SK-N-SH (cell line): ENCODE results near the gene F2RL2. TPM values are rescaled to one million over a fixed set of nuclear protein-coding genes. Genes with fewer than 3 reads are reported as not detected.

Experiments used
- CTCF ChIA-PET: fragments of 300-600, 350-600 bp; formaldehyde crosslinking; extraction: SDS; loops from one replicate; lab custom pipeline; 2021; lab: Yijun Ruan, JAX
- POLR2A ChIA-PET: fragments of 350-600 bp; sonication (Branson Sonifier 250); formaldehyde crosslinking; extraction: SDS; loops from one replicate; lab custom pipeline; 2020; ENCODE audit warnings: antibody characterized with exemption, inconsistent platforms; lab: Yijun Ruan, JAX
- DNase-seq: peaks from one replicate; pipeline ENCODE4 v3.0.0; 2012
- H2AFZ ChIP-seq: fragments of 200-600 bp; sonication (generic); 2 replicates; pipeline ENCODE4 v1.8.1; 2016; ENCODE audit warnings: antibody characterized with exemption, mild to moderate bottlenecking, low read depth
- H3F3A ChIP-seq: fragments of 200-600 bp; sonication (generic); replicated peaks from 2 replicates; pipeline ENCODE3; 2016; ENCODE audit warnings: antibody characterized with exemption, mild to moderate bottlenecking; ENCODE audit not compliant: insufficient read depth
- H3K27ac ChIP-seq, 2 experiments: fragments of 200-500 bp in 1 of 2; fragments of 200-600 bp in 1 of 2; sonication (Bioruptor generic) in 1 of 2; sonication (generic), shearing (Covaris generic) in 1 of 2; 2 replicates each; pipeline versions ENCODE4 v1.5.1 to v1.6.1; 2014 to 2016; ENCODE audit warnings: low read depth in 2 of 2, inconsistent platforms in 1 of 2, low read length in 1 of 2, mild to moderate bottlenecking in 1 of 2, mixed read lengths in 1 of 2
- H3K27me3 ChIP-seq: fragments of 200-600 bp; sonication (generic), shearing (Covaris generic); 2 replicates; pipeline ENCODE4 v1.6.1; 2016; ENCODE audit warnings: mixed run types; ENCODE audit not compliant: insufficient read depth
- H3K36me3 ChIP-seq, 2 experiments: fragments of 200-500 bp in 1 of 2; fragments of 200-600 bp in 1 of 2; sonication (Bioruptor generic) in 1 of 2; sonication (generic) in 1 of 2; replicated peaks in 1 of 2; 2 replicates each; pipeline versions ENCODE3 to v1.5.1; 2014 to 2016; ENCODE audit warnings: low read length in 1 of 2, mild to moderate bottlenecking in 1 of 2; ENCODE audit not compliant: insufficient read depth in 2 of 2, control insufficient read depth in 1 of 2
- H3K4me1 ChIP-seq, 2 experiments: fragments of 200-500 bp in 1 of 2; fragments of 200-600 bp in 1 of 2; sonication (Bioruptor generic) in 1 of 2; sonication (generic), shearing (Covaris generic) in 1 of 2; 2 replicates each; pipeline versions ENCODE4 v1.5.1 to v1.6.1; 2014 to 2016; ENCODE audit warnings: low read depth in 1 of 2, low read length in 1 of 2, mixed run types in 1 of 2; ENCODE audit not compliant: insufficient read depth in 2 of 2, control insufficient read depth in 1 of 2
- H3K4me2 ChIP-seq: fragments of 200-600 bp; sonication (generic), shearing (Covaris generic); 2 replicates; pipeline ENCODE4 v1.6.1; 2017; ENCODE audit warnings: mixed run types
- H3K4me3 ChIP-seq, 2 experiments: fragments of 200-500 bp in 1 of 2; fragments of 200-600 bp in 1 of 2; sonication (Bioruptor generic) in 1 of 2; sonication (generic), shearing (Covaris generic) in 1 of 2; 2 replicates each; pipeline versions ENCODE4 v1.5.1 to v1.8.1; 2014 to 2016; ENCODE audit warnings: low read depth in 2 of 2, inconsistent platforms in 1 of 2, low read length in 1 of 2, mild to moderate bottlenecking in 1 of 2, mixed read lengths in 1 of 2, moderate library complexity in 1 of 2
- H3K79me2 ChIP-seq: fragments of 200-600 bp; sonication (generic); 2 replicates; pipeline ENCODE4 v1.8.1; 2017; ENCODE audit warnings: mild to moderate bottlenecking; ENCODE audit not compliant: insufficient read depth
- H3K9ac ChIP-seq: fragments of 200-600 bp; sonication (generic); 2 replicates; pipeline ENCODE4 v1.6.1; 2017; ENCODE audit warnings: mixed run types
- H3K9me2 ChIP-seq: fragments of 200-600 bp; sonication (generic); 2 replicates; pipeline ENCODE4 v1.6.1; 2017; ENCODE audit warnings: mixed run types
- H3K9me3 ChIP-seq: fragments of 200-600 bp; sonication (generic); 2 replicates; pipeline ENCODE4 v1.6.1; 2017; ENCODE audit warnings: mixed run types, mild to moderate bottlenecking, moderate library complexity
- H4K20me1 ChIP-seq: fragments of 200-600 bp; sonication (generic); 2 replicates; pipeline ENCODE4 v1.6.1; 2017; ENCODE audit warnings: mild to moderate bottlenecking, mixed run types; ENCODE audit not compliant: insufficient read depth
- ELF1 ChIP-seq: IDR thresholded peaks from 2 replicates; pipeline ENCODE4 v1.4.0; 2012
- EP300 ChIP-seq, 2 experiments: IDR thresholded peaks; 2 replicates each; pipeline versions ENCODE4 v1.4.0 to v1.6.1; 2012; ENCODE audit warnings: borderline replicate concordance in 1 of 2, low read depth in 1 of 2, low read length in 1 of 2
- FOSL2 ChIP-seq: IDR thresholded peaks from 2 replicates; pipeline ENCODE4 v1.4.0; 2012; ENCODE audit warnings: low read depth, mild to moderate bottlenecking, moderate library complexity, borderline replicate concordance
- FOXJ3 ChIP-seq: sonication (generic); formaldehyde crosslinking; IDR thresholded peaks from 2 replicates; pipeline ENCODE4 v1.5.1; 2020; ENCODE audit warnings: mild to moderate bottlenecking, missing genetic modification reagents
- GATA2 ChIP-seq: sonication (generic); formaldehyde crosslinking; IDR thresholded peaks from 2 replicates; pipeline ENCODE4 v1.5.0; 2020; ENCODE audit warnings: mild to moderate bottlenecking, missing genetic modification reagents
- JUND ChIP-seq: IDR thresholded peaks from 2 replicates; pipeline ENCODE4 v1.4.0; 2012
- MEF2A ChIP-seq: IDR thresholded peaks from 2 replicates; pipeline ENCODE4 v1.4.0; 2012; ENCODE audit warnings: low read depth, borderline replicate concordance
- NFIC ChIP-seq: IDR thresholded peaks from 2 replicates; pipeline ENCODE4 v1.4.0; 2012; ENCODE audit warnings: borderline replicate concordance
- POLR2AphosphoS5 ChIP-seq: IDR thresholded peaks from 2 replicates; pipeline ENCODE4 v1.6.1; 2012; ENCODE audit warnings: low read depth, low read length
- RAD21 ChIP-seq: IDR thresholded peaks from 2 replicates; pipeline ENCODE4 v1.6.1; 2012; ENCODE audit warnings: mild to moderate bottlenecking, low read length
- RFX5 ChIP-seq: IDR thresholded peaks from 2 replicates; pipeline ENCODE4 v1.6.1; 2012; ENCODE audit warnings: mild to moderate bottlenecking, improper control_type of control experiment, low read length
- RXRA ChIP-seq: IDR thresholded peaks from 2 replicates; pipeline ENCODE4 v1.4.0; 2012; ENCODE audit warnings: low read depth, mild to moderate bottlenecking, borderline replicate concordance
- SIN3A ChIP-seq: IDR thresholded peaks from 2 replicates; pipeline ENCODE4 v1.6.1; 2012; ENCODE audit warnings: low read depth, mild to moderate bottlenecking, low read length, moderate library complexity, borderline replicate concordance
- SMC3 ChIP-seq: IDR thresholded peaks from 2 replicates; pipeline ENCODE4 v1.6.1; 2012; ENCODE audit warnings: low read depth, low read length, improper control_type of control experiment
- TAF1 ChIP-seq: IDR thresholded peaks from 2 replicates; pipeline ENCODE4 v1.6.1; 2012; ENCODE audit warnings: low read depth, mild to moderate bottlenecking, low read length, moderate library complexity, borderline replicate concordance
- TCF12 ChIP-seq: IDR thresholded peaks from 2 replicates; pipeline ENCODE4 v1.4.0; 2012
- TEAD4 ChIP-seq: IDR thresholded peaks from 2 replicates; pipeline ENCODE4 v1.4.0; 2012; ENCODE audit warnings: mild to moderate bottlenecking, borderline replicate concordance; ENCODE audit not compliant: insufficient read depth
- YY1 ChIP-seq: IDR thresholded peaks from 2 replicates; pipeline ENCODE4 v1.4.0; 2012; ENCODE audit warnings: low read depth, mild to moderate bottlenecking
- WGBS: methylation state at CpG from one replicate; pipeline ENCODE4 v1.1.6; 2017; ENCODE audit warnings: low lambda C conversion rate; 5-methylcytosine and 5-hydroxymethylcytosine counted together
- polyA plus RNA-seq, 3 experiments: library from polyadenylated mRNA; depleted of rRNA; stranded (reverse); fragments of >200 nt; gene quantifications; 2 replicates each; pipeline ENCODE4 v1.2.3, GENCODE V29; 2012
- TF ChIP-seq, protein P1 (sequence below): fragments of 150-350 bp; IDR thresholded peaks from 2 replicates; pipeline ENCODE4 v1.6.1; 2017; ENCODE audit warnings: antibody characterized with exemption, low read length, low read depth, borderline replicate concordance
- TF ChIP-seq, protein P2 (sequence below): IDR thresholded peaks from 2 replicates; pipeline ENCODE4 v1.4.0; 2012; ENCODE audit warnings: low read depth, borderline replicate concordance
- TF ChIP-seq, protein P3 (sequence below): fragments of 200-600 bp; sonication (generic); IDR thresholded peaks from 2 replicates; pipeline ENCODE4 v1.6.1; 2017; ENCODE audit warnings: antibody characterized with exemption, mild to moderate bottlenecking, moderate library complexity
- TF ChIP-seq, protein P4 (sequence below): IDR thresholded peaks from 2 replicates; pipeline ENCODE4 v1.4.0; 2012; ENCODE audit warnings: low read depth
- TF ChIP-seq, protein P5 (sequence below): IDR thresholded peaks from 2 replicates; pipeline ENCODE4; 2012

Gene F2RL2
- polyA plus RNA-seq, 1 of the 3 experiments (the other 2 are of a cell fraction): 29.4 TPM

DNA sequence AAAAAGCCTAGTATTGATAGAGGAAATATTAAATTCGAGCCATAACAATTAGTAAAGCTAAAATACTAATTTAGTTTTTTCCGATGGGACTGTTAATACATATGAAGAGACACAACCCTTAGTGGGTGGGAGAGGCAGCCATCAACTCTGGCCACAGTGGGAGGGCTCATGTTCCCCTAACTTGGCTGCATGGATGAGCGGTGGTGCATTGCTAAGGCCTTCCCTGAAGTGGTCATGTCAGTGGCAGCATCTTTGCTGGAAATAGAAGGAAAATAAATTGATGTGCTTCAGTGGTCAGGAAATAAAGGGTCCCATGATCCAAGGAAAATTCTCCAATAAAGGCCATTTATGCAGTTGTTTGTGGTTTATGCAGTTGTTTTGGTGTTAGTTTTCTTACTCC lies 33.9 kb upstream of the F2RL2 start (continued):
- TF ChIP-seq, protein P1, sequence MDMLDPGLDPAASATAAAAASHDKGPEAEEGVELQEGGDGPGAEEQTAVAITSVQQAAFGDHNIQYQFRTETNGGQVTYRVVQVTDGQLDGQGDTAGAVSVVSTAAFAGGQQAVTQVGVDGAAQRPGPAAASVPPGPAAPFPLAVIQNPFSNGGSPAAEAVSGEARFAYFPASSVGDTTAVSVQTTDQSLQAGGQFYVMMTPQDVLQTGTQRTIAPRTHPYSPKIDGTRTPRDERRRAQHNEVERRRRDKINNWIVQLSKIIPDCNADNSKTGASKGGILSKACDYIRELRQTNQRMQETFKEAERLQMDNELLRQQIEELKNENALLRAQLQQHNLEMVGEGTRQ: no peak
- TF ChIP-seq ELF1: no peak
- no peak for TF ChIP-seq FOSL2
- no peak for TF ChIP-seq RFX5
- TF ChIP-seq, protein P2, sequence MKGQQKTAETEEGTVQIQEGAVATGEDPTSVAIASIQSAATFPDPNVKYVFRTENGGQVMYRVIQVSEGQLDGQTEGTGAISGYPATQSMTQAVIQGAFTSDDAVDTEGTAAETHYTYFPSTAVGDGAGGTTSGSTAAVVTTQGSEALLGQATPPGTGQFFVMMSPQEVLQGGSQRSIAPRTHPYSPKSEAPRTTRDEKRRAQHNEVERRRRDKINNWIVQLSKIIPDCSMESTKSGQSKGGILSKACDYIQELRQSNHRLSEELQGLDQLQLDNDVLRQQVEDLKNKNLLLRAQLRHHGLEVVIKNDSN: no peak
- TF ChIP-seq POLR2AphosphoS5: no peak
- no peak for TF ChIP-seq RAD21
- no peak for TF ChIP-seq RXRA
- TF ChIP-seq NFIC: no peak

DNA sequence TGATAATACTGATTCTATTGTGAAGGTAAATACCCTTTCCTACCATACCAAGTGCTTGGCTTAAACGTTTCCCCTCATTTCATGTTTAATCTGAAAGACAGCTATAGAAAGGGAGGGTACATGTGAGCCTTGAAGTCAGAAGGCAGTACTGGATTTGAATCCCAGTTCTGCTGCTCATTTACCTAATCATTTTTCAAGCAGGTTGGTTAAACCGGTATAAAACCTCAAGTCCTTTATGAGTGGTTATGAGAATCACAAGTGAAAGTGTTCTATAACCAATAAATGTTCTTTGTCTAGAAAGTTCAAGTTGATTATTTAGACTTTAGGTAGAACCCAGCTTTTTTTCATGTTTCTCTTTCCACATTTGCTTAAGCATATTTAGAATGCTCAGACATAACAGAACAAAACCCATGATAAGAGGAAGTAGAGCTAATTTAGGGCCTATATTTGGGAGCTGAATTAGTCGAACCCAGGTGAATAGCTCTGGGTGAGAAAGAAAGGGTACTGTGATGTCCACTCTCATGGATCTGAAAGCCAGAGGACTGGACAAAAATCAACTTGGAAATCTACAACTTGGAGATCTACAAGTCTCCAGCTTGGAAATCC lies 29.7 kb upstream of the F2RL2 start:
- H3K27me3 ChIP-seq: no peaks in the 10 kb centered on the region
- H3K9ac ChIP-seq: no peak overlapping the region
- TF ChIP-seq MEF2A: no peak
- TF ChIP-seq, protein P3, sequence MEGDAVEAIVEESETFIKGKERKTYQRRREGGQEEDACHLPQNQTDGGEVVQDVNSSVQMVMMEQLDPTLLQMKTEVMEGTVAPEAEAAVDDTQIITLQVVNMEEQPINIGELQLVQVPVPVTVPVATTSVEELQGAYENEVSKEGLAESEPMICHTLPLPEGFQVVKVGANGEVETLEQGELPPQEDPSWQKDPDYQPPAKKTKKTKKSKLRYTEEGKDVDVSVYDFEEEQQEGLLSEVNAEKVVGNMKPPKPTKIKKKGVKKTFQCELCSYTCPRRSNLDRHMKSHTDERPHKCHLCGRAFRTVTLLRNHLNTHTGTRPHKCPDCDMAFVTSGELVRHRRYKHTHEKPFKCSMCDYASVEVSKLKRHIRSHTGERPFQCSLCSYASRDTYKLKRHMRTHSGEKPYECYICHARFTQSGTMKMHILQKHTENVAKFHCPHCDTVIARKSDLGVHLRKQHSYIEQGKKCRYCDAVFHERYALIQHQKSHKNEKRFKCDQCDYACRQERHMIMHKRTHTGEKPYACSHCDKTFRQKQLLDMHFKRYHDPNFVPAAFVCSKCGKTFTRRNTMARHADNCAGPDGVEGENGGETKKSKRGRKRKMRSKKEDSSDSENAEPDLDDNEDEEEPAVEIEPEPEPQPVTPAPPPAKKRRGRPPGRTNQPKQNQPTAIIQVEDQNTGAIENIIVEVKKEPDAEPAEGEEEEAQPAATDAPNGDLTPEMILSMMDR: no peak
- TF ChIP-seq JUND: no peak
- TF ChIP-seq FOXJ3 (CRISPR knock-in tag): no peak
- TF ChIP-seq ELF1: no peak
- TF ChIP-seq SIN3A: no peak
- no peak for TF ChIP-seq TEAD4
- TF ChIP-seq EP300 (IDR thresholded peaks at IDR 0.05; ENCODE audit: borderline replicate concordance in 1 of 2, low read depth in 1 of 2, low read length in 1 of 2): no peak
- no peak for TF ChIP-seq YY1
- TF ChIP-seq, protein P4, sequence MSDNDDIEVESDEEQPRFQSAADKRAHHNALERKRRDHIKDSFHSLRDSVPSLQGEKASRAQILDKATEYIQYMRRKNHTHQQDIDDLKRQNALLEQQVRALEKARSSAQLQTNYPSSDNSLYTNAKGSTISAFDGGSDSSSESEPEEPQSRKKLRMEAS: no peak
- TF ChIP-seq RFX5: no peak
- no peak for TF ChIP-seq SMC3
- TF ChIP-seq, protein P5, sequence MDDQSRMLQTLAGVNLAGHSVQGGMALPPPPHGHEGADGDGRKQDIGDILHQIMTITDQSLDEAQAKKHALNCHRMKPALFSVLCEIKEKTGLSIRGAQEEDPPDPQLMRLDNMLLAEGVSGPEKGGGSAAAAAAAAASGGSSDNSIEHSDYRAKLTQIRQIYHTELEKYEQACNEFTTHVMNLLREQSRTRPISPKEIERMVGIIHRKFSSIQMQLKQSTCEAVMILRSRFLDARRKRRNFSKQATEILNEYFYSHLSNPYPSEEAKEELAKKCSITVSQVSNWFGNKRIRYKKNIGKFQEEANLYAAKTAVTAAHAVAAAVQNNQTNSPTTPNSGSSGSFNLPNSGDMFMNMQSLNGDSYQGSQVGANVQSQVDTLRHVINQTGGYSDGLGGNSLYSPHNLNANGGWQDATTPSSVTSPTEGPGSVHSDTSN: no peak
- TF ChIP-seq, protein P1: no peak
- no peak for TF ChIP-seq TAF1
- no peak for TF ChIP-seq TCF12
- TF ChIP-seq GATA2 (CRISPR knock-in tag): no peak
- no peaks in the 10 kb centered on the region for H3F3A ChIP-seq
- 0 out of 2 replicates have a peak, but pooled peaks cover 7% of the 10 kb centered on the region for H3K9me3 ChIP-seq
- H3K4me3 ChIP-seq: no peak overlapping the region
- DNase-seq: no peak
- no peaks in the 10 kb centered on the region for H3K9me2 ChIP-seq
- H3K79me2 ChIP-seq: no peaks in the 10 kb centered on the region
- no peak overlapping the region for H3K27ac ChIP-seq
- 84% methylated on average over 3 of the region's 3 CpGs for WGBS
- ChIA-PET CTCF (interaction anchor here (0.9 to 1.6 kb wide), 2 partner anchors 9 to 122 kb away, joined by 3 to 5 read pairs; no protein-coding TSS in a partner anchor), POLR2A (no interaction called here)
- no peaks in the 10 kb centered on the region for H3K4me1 ChIP-seq
- no peak overlapping the region for H2AFZ ChIP-seq
- no peaks in the 10 kb centered on the region for H3K36me3 ChIP-seq
- no peaks in the 10 kb centered on the region for H4K20me1 ChIP-seq
- no peak overlapping the region for H3K4me2 ChIP-seq
